Brain microvascular endothelial cell (primary cell): ENCODE results near the gene S100A14.
"Not testable (repeated sequence)": the region's sequence is repeated elsewhere in the genome, so short reads cannot be mapped to it uniquely, and the experiment has no call there.

ENCODE experiments used
- DNase-seq: peaks from one replicate; pipeline ENCODE4 v3.0.0-alpha.2; 2020
- H3K27ac ChIP-seq: fragments of 250-450 bp; sonication (Bioruptor Pico); 2 replicates; pipeline ENCODE4 v1.5.1; 2020; ENCODE audit warnings: mild to moderate bottlenecking, moderate library complexity
- H3K27me3 ChIP-seq: fragments of 250-450 bp; sonication (Bioruptor Pico); replicated peaks from 2 replicates; pipeline ENCODE4 v1.5.1; 2020; ENCODE audit warnings: mild to moderate bottlenecking
- H3K36me3 ChIP-seq: fragments of 250-450 bp; sonication (Bioruptor Pico); replicated peaks from 2 replicates; pipeline ENCODE4 v1.5.1; 2020; ENCODE audit warnings: mild to moderate bottlenecking
- H3K4me3 ChIP-seq: 2 replicates; pipeline ENCODE4 v1.5.1; 2011; ENCODE audit warnings: low read depth, mild to moderate bottlenecking, control low read depth, low read length, moderate library complexity
- in situ Hi-C: cut with HindIII; loops from 2 replicates; pipeline ENCODE4 v1.10.0; 2017; ENCODE audit warnings: low sequenced_read_pairs, low pct_ligation_motif_present
- TF ChIP-seq, protein P1 (sequence below): IDR thresholded peaks from 2 replicates; pipeline ENCODE4 v1.5.1; 2011; ENCODE audit warnings: low read depth, mild to moderate bottlenecking, moderate library complexity, low read length, control low read depth, inconsistent platforms; ENCODE audit errors: missing control alignments

S100A14 gene

GRCh38 chr1:153578936-153579335 lies 37.2 kb downstream of the S100A14 start:
- Histone ChIP-seq H3K4me3 (no peak overlapping the region), H3K36me3 (no peaks in the 10 kb centered on the region), H3K27me3 (no peaks in the 10 kb centered on the region), H3K27ac (no peak overlapping the region)
- in situ Hi-C loops = no loop called here
- no peak for DNase-seq
- TF ChIP-seq, protein P1, sequence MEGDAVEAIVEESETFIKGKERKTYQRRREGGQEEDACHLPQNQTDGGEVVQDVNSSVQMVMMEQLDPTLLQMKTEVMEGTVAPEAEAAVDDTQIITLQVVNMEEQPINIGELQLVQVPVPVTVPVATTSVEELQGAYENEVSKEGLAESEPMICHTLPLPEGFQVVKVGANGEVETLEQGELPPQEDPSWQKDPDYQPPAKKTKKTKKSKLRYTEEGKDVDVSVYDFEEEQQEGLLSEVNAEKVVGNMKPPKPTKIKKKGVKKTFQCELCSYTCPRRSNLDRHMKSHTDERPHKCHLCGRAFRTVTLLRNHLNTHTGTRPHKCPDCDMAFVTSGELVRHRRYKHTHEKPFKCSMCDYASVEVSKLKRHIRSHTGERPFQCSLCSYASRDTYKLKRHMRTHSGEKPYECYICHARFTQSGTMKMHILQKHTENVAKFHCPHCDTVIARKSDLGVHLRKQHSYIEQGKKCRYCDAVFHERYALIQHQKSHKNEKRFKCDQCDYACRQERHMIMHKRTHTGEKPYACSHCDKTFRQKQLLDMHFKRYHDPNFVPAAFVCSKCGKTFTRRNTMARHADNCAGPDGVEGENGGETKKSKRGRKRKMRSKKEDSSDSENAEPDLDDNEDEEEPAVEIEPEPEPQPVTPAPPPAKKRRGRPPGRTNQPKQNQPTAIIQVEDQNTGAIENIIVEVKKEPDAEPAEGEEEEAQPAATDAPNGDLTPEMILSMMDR = no peak

GRCh38 chr1:153578490-153578889 lies 37.6 kb downstream of the S100A14 start:
- DNase-seq = no peak
- in situ Hi-C loops = no loop called here
- TF ChIP-seq, protein P1 = no peak

GRCh38 chr1:153577624-153578051 lies 38.5 kb downstream of the S100A14 start:
- Histone ChIP-seq H3K27me3 (no peaks in the 10 kb centered on the region), H3K36me3 (no peaks in the 10 kb centered on the region), H3K27ac (no peak overlapping the region), H3K4me3 (no peak overlapping the region)
- no peak for DNase-seq
- TF ChIP-seq, protein P1 = no peak
- in situ Hi-C loops = no loop called here

More at GRCh38 chr1:153578490-153578889, 37.6 kb downstream of the S100A14 start:
- Histone ChIP-seq H3K27me3 (no peaks in the 10 kb centered on the region), H3K27ac (no peak overlapping the region), H3K4me3 (no peak overlapping the region), H3K36me3 (no peaks in the 10 kb centered on the region)

DNA sequence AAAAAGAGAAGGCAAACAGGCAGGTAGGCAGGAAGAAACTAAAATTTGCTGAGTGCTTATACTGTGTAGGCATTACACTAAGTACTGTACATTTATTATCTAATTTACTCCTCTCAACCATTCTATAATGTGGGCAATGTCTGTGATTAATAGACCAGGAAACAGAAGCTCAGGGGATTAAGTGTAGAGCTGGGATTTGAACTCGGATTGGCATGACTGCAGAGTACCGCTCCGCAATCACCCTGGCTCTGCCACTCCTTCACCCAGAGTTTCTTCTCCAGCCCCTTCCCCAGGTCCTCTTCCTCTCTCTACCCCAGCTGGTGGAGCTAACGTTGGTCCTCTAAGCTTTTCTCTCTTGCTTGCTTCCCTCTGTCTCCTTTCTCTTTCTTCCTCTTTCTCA lies 39.0 kb downstream of the S100A14 start:
- Histone ChIP-seq H3K36me3 (no peaks in the 10 kb centered on the region), H3K27ac (no peak overlapping the region), H3K27me3 (no peaks in the 10 kb centered on the region), H3K4me3 (no peak overlapping the region)
- DNase-seq = no peak
- in situ Hi-C loops = no loop called here
- TF ChIP-seq, protein P1 = no peak

DNA sequence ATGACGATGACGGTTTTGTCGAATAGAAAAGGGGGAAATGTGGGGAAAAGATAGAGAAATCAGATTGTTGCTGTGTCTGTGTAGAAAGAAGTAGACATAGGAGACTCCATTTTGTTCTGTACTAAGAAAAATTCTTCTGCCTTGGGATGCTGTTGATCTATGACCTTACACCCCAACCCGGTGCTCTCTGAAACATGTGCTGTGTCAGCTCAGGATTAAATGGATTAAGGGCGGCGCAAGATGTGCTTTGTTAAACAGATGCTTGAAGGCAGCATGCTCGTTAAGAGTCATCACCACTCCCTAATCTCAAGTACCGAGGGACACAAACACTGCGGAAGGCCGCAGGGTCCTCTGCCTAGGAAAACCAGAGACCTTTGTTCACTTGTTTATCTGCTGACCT lies 40.6 kb downstream of the S100A14 start:
- in situ Hi-C loops, H3K27ac ChIP-seq, H3K4me3 ChIP-seq, H3K27me3 ChIP-seq, DNase-seq, H3K36me3 ChIP-seq: not testable (repeated sequence)

GRCh38 chr1:153575081-153575491 lies 41.0 kb downstream of the S100A14 start:
- DNase-seq, in situ Hi-C loops, H3K27ac ChIP-seq, H3K27me3 ChIP-seq, H3K4me3 ChIP-seq, H3K36me3 ChIP-seq: not testable (repeated sequence)

DNA sequence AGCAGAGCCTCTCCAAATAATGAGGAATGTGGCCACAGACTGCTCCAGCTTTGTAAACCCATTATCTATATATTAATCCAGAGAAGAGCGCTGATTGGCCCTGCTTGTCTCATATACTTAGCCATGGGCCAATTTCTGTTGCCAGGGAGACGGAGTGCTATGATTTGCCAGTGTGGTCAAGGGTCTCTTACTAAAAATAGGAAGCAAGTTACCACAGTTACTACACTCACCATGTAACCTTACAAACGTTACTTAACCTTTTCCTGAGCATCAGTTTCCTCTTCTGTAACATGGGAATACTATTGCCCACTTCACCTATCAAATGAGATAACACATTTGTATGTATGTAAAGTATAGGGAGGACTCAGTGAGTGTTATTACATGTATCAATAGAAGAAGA lies 42.8 kb downstream of the S100A14 start:
- TF ChIP-seq, protein P1 = no peak
- H3K27me3 ChIP-seq = no peaks in the 10 kb centered on the region
- in situ Hi-C loops = no loop called here
- no peaks in the 10 kb centered on the region for H3K36me3 ChIP-seq
- DNase-seq = peak; percentile 34
- H3K27ac ChIP-seq = peak overlapping the region; percentile 56
- H3K4me3 ChIP-seq = no peak overlapping the region
